Measurements from ENCODE around the gene LST1.

Gene LST1

DNA sequence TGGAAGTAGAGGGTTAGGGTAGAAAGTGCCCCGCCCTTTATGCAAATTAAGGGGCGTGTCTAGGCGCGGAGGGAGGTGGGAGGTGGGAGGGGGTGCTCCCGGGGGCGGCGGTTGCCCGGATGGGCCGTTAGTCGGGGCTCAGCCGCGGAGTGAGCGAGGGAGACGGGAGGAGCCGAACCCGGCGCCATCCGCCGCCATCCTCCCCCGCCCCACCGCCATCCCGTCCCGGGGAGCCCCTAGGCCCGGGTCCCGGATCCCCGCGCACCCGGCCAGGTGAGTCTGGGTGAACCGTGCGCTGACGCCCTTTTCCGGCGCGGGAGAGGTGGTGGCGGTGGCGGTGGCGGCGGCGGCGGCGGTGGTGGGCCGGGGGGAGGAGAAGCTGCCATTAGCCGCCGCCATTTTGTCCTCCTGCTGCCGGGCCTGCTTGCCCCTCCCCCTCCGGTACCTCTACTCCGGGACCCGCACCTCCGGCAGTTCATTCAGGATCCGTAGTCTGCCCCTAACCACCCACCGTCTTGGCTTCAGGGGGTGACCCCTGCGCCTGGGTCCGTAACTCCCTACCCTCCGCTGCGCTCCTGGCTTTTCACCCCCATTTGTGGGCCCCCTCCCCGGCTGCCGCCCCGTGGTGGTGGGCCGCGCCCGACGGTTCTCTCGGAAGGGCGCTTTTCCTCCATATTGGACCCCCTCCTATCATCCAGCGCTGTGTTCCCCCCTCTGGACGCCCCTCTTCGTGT is 34.7 kb downstream of the LST1 start, which contains the start of gene PRRC2A:
Gene PRRC2A, plus strand, starts transcription at position 130 of the 734 bp plus-strand sequence. CDS start 2,075 bp downstream, outside the sequence.
- peak; percentile 87 for DNase-seq (ENCODE audit: low read depth)

DNA sequence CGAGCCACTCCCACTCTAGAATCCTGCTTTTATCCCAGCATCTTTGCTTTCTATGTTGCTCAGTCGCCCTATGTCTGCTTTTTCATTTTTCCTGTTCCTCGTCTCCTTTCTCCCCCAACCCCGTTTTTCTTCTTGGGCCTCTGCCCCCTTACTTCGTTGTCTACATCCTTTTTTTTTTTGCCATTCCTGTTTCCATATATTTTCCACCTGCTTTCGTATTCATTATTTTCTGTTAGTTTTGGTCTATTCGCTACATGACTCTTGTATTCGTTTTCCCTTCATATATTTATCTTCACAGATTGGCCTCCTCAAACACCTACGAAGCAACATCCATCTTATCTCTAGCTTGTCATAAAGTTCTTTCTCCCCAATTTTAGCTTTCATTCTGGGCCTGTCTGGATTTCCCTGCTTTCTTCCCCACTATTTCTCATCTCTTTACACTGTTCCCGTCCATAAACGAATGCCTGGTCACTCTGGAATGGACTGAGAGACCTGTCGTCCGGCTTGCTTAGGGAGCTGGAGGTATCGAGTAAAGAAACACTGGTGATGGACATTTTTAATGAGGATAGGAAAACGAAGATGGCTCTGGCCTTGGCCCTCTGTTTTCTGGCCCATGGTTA is 35.4 kb downstream of the LST1 start:
- no peak for DNase-seq (ENCODE audit: low read depth)

- no peak for DNase-seq (ENCODE audit: low read depth)
These were observed 35.9 kb downstream of the LST1 start for GRCh38 chr6:31621991-31622390.

DNA sequence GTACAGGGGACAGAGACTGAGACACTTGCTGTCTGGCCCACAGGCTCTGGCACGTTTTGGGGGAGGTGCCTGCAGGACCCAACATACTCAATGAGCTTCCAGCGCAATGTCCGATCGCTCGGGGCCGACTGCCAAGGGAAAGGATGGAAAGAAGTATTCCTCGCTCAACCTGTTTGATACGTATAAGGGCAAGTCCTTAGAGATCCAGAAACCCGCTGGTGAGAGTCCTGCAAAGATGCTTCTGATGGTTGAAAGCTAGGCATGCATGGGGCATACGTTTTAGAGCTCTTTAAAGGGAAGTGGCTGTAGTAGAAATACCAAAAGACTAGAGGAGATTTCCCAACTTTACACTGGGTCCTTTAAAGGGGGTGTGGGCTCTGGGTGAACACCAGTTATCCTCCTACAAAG is 36.6 kb downstream of the LST1 start:
- no peak for DNase-seq (ENCODE audit: low read depth)

- DNase-seq (ENCODE audit: low read depth) = no peak
These were observed 38.0 kb downstream of the LST1 start for GRCh38 chr6:31624070-31624469.

- DNase-seq (ENCODE audit: low read depth) = no peak
These were observed 40.9 kb downstream of the LST1 start for GRCh38 chr6:31626952-31627351.

DNA sequence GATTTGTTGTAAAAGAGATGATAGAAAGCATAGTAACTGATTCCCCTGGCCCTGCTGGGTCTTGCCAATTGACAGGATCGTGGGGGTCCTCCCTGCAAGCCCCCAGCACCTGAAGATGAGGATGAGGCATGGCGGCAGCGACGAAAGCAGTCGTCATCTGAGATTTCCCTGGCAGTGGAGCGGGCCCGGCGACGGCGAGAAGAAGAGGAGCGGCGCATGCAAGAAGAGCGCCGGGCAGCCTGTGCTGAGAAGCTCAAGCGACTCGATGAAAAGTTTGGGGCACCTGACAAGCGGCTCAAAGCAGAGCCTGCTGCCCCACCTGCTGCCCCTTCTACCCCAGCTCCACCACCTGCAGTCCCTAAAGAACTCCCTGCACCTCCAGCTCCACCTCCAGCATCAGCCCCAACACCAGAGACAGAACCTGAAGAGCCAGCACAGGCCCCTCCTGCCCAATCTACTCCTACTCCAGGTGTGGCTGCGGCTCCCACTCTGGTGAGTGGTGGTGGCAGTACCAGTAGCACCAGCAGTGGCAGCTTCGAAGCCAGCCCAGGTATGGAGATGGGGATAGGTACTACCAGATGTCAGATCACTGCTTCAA is 41.7 kb downstream of the LST1 start:
- DNase-seq (ENCODE audit: low read depth) = no peak

DNA sequence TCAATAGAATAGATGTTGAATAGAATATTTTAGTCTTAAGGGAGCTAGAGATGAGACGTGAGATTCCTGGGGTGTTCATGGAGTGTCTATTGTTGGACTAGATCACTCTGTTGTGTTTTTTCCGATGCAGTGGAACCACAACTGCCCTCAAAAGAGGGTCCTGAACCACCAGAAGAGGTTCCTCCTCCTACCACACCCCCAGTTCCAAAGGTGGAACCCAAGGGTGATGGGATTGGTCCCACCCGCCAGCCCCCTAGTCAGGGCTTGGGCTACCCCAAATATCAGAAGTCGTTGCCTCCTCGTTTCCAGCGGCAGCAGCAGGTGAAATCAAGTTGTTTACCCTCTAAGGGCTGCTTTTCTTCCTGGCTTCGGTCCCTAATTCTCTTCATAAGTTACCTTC is 42.9 kb downstream of the LST1 start:
- no peak for DNase-seq (ENCODE audit: low read depth)

GRCh38 chr6:31630177-31630934 is 44.3 kb downstream of the LST1 start:
- DNase-seq (ENCODE audit: low read depth) = no peak

GRCh38 chr6:31631209-31631608 is 45.1 kb downstream of the LST1 start:
- DNase-seq (ENCODE audit: low read depth) = no peak

- DNase-seq (ENCODE audit: low read depth) = no peak
These were observed 45.7 kb downstream of the LST1 start for GRCh38 chr6:31631681-31632278.

DNA sequence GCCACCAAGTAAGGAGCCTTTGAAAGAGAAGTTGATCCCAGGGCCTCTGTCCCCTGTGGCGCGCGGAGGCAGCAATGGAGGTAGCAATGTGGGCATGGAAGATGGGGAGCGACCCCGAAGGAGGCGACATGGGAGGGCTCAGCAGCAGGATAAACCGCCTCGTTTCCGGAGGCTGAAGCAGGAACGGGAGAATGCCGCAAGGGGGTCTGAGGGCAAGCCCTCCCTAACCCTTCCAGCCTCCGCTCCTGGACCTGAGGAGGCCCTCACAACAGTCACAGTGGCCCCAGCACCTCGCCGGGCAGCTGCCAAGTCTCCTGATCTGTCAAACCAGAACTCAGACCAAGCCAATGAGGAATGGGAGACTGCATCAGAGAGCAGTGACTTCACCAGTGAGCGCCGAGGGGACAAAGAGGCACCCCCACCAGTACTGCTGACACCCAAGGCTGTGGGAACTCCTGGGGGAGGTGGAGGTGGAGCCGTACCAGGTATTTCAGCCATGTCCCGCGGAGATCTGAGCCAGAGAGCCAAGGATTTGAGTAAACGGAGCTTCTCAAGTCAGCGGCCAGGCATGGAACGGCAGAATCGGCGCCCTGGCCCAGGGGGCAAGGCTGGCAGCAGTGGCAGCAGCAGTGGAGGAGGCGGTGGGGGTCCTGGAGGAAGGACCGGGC is 46.3 kb downstream of the LST1 start:
- no peak for DNase-seq (ENCODE audit: low read depth)

DNA sequence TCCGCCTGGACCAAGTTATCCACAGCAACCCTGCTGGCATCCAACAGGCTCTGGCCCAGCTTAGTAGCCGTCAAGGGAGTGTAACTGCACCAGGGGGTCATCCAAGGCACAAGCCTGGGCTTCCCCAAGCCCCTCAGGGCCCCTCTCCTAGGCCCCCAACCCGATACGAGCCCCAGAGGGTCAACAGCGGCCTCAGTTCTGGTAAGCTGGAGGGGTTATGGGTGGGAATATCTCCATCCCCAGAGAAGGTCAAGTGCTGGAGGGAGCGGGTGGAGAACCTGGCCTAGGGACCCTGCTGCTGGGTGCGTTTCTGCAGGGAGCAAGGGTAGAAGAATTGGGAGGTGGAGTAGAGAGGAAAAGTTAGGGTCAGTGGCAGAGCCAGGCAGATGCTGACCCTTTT is 47.4 kb downstream of the LST1 start:
- no peak for DNase-seq (ENCODE audit: low read depth)

GRCh38 chr6:31634131-31634530 is 48.1 kb downstream of the LST1 start:
- DNase-seq (ENCODE audit: low read depth) = peak; percentile 55

GRCh38 chr6:31634969-31635575 is 49.0 kb downstream of the LST1 start:
- DNase-seq (ENCODE audit: low read depth) = no peak

- peak; percentile 54 for DNase-seq (ENCODE audit: low read depth)
These were observed 50.9 kb downstream of the LST1 start for GRCh38 chr6:31636698-31637596.

Data from ELR (cell line).